COR-L47 (cell line): ENCODE results near the gene SETDB1.

ENCODE experiments used
- DNase-seq: peaks from one replicate; lab custom pipeline; 2025; lab: John Stamatoyannopoulos, UW

The SETDB1 gene

DNA sequence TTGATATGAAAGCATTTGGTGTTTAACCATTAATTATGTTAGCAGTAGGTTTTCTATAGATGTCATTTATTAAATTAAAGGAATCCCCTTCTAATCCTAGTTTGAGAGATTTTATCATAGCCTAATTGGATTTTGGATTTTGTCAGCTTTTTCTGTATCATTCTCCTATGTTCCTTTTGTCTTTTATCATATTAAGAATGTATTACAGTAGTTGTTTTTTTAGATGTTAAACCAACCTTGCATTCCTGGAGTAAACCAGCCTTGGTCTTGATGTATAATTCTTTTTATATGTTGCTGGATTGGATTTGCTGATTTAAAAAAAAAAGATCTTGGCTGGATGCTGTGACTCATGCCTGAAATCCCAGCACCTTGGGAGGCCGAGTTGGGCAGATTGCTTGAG is 5.6 kb downstream of the SETDB1 start:
- DNase-seq = no peak

DNA sequence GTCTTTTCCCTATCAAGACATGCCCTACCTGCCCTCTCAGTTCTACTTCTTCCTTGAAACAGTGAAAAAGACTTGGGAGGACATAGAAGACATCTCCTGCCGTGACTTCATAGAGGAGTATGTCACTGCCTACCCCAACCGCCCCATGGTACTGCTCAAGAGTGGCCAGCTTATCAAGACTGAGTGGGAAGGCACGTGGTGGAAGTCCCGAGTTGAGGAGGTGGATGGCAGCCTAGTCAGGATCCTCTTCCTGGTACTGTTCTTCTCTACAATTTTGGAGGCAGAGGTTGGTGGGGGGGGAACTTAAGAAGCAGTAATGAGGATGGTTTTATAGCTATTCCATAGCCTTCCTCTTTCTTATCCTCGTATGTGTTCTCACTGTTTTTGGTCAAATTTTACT is 18.7 kb downstream of the SETDB1 start:
- DNase-seq = no peak

DNA sequence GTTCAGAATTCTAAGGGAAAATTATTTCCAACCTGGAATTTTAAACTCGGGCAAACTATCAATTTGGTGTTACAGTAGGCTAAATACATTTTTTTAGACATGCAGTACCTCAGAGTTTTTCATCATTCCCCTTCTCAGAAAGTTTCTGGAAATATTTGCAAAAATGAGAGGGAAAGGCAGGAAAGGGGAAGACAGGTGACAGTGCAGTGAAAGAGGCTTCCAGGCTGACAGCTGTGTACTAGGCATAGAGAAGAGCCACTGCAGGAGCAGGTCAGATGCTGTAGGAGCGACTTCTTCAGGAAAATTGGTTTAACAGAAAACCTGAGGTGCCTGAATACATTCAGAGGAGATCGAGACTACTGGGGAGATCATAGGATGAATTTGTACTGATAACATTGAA is 28.5 kb downstream of the SETDB1 start:
- DNase-seq = no peak

DNA sequence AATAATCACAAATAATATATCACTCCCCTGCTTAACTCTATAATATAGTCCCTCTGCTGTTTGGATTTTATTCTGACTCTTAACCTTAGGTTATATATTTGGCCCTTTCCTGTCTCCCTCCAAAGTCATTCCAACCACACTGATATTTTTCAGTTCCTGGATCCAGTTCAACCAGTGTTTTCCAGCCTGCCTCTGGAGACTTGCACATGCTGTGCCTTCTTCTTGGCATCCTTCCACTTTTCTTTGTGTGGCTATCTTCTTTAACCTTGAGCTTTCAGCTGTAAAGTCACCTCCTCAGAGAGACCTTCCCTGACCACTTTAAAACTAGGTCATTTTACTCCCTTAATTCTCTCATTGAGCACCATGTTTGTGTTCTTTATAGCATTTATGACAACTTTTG is 29.1 kb downstream of the SETDB1 start:
- no peak for DNase-seq

GRCh38 chr1:150957666-150958065 is 31.5 kb downstream of the SETDB1 start:
- DNase-seq = no peak

DNA sequence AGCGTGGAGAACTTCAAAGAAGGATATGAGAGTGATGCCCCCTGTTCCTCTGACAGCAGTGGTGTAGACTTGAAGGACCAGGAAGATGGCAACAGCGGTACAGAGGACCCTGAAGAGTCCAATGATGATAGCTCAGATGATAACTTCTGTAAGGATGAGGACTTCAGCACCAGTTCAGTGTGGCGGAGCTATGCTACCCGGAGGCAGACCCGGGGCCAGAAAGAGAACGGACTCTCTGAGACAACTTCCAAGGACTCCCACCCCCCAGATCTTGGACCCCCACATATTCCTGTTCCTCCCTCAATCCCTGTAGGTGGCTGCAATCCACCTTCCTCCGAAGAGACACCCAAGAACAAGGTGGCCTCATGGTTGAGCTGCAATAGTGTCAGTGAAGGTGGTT is 34.5 kb downstream of the SETDB1 start:
- no peak for DNase-seq

DNA sequence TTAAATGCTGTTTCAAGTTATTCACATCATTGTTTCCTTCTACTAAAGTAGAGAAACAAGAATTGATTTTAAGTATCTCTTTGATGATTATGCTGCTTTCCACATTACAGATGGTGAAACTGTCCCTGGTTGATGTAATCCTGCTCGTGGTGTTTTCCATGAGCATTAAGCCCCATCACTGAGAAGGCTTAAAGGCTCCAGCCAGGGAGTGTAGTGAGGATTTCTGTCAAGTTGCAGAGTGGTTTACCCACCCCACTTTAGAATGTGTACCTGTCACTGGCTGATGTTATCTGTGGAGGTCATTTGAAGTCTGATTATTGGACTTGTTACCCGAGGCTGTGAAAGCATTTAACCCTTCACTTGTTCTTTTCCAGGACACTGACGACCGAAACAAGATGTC is 35.6 kb downstream of the SETDB1 start:
- no peak for DNase-seq

DNA sequence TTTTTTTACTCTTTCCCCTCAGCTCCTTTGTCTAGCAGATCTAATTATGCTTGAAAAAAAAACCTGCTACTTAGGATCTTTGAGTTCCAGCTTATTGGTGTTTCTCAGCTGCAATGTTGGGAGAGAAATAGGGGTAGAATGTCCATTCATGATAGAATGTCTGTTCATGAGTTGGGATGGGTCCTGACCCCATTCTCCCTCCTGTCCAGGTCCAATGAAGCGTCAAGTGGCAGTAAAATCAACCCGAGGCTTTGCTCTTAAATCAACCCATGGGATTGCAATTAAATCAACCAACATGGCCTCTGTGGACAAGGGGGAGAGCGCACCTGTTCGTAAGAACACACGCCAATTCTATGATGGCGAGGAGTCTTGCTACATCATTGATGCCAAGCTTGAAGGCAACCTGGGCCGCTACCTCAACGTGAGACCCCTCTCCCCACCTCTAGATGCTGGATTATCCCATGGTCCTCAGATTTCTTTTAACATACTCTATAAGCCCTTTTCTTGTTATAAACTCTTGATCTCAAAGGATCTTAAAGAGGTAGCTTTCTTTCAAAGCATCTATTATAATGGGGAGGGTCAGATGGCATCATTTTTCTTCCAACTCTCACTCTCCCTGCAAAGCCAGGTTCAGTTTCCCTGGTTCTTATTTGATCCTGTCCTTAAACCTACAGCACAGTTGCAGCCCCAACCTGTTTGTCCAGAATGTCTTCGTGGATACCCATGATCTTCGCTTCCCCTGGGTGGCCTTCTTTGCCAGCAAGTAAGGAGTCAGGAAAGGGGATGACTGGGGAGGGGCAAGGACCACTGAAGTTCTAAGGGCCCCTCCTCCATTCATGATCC is 37.4 kb downstream of the SETDB1 start:
- no peak for DNase-seq

- DNase-seq = no peak
Observed at GRCh38 chr1:150964164-150964489, 38.0 kb downstream of the SETDB1 start.

DNA sequence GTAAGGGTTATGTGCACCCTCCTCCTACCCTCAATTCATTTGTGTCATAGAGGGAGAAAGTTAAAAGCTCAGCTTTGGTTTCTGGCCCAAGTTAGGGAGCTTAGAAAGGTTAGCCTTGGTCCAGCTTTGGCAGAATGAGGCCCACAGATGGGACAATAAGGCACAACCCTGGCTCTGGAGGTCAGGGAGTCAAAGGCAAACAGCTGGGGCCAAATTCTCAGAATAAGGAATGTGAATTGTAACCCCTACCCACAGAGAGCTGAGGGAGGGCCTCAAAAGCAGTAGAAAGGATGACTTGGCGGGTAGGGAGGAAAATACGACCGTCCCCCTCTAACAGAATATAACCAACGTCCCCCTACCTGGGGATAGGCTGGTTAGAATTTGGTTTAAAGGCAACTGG is 39.4 kb downstream of the SETDB1 start:
- no peak for DNase-seq

GRCh38 chr1:150966011-150966410 is 39.8 kb downstream of the SETDB1 start:
- no peak for DNase-seq

DNA sequence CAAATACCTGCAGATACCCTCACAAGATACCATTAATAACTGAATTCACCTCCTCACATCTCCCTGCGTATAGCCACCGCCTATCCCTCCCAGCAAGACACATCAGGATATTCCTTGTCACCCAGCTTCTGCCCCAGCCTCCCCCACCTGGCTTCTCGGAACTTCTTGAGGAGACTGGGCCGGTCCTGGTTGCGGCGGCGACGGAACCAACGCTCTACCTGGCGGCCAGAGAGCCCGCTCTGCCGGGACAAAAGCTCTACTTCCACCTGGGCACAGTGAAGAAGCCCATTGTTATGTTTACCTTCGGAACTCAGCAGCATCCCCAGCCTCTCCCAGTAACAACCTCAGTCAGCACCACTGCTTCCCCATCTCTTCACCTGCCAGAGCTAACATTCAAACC is 41.8 kb downstream of the SETDB1 start:
- no peak for DNase-seq

DNA sequence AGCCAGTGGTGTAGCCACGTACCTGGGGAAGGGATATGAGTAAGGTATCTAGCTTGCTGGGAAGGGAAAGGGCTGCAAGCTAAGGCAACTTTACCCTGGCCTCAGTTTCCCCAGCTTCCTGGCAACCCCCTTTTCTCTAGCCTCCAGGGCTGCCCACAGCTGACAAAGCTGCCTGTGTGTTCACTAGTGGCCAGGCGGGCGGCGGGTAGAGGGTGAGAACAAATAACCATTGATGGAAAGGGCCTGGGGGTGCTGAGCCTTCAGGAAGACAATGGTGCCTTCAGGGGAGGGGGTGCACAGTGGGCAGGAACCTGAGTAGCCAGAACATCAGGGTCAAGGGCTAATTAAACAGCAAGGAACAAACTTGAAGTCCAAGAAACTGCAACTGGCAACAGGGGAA is 42.3 kb downstream of the SETDB1 start:
- DNase-seq = no peak

DNA sequence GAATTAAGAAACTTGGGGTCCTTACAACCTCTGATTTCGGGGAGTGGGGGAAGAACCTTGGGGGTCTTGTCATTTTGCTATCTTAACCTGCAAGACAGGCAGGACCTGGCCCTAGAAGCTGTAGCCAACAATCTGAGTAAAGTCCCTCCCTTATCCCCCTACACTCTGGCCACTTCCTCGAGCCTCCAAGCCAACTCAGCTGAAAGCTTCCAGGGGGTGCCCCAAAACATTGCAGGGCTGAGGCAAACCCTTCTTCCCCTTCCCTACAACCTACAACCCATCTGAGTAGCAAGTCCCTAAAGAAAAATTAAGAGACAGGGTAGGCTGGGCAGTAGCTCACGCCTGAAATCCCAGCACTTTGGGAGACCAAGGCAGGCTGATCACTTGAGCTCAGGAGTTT is 43.5 kb downstream of the SETDB1 start:
- no peak for DNase-seq

- no peak for DNase-seq
Observed at GRCh38 chr1:150970808-150971582, 44.8 kb downstream of the SETDB1 start.

DNA sequence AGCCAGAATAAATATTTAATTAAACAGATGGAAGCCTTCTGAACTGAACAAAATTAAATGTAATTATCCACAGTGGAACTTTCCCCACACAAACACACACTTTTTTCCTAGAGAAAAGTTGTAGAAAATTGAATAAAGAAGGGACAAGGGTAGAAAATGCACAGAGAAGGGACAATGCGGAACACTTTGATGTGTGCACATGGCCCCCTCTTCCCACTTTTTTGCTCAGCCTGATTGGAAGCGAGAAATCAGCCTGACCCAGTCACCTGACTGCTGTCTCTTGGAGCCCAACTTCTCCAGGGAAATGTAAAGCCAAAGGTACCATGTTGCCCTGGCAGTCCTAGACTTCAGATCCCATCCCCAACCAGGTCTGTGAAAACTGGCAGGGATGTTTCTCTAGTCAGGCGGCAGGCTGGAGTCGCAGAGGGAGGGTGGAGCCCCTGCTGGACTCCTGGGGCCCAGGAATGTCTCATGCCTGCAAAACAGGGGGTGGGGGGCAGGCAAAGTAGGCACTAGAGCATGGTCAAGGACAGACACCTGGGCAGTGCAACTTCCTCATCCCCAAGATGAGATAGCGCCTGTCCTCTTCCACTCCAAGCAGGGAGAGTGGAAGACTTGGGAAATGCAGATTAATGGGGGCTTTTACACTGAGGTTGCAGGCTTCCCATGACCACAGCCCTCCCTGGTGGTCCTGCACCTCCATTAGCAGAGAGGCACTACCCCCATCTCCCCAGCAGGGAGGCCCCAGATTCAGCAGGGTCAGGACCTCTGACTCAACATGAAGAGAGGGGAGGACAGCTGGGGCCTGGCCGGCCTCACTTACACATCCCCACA is 45.6 kb downstream of the SETDB1 start:
- no peak for DNase-seq

GRCh38 chr1:150972417-150972940 is 46.3 kb downstream of the SETDB1 start:
- no peak for DNase-seq

GRCh38 chr1:150973258-150973835 is 47.2 kb downstream of the SETDB1 start:
- DNase-seq = no peak

GRCh38 chr1:150973836-150974579 is 47.8 kb downstream of the SETDB1 start:
- no peak for DNase-seq

DNA sequence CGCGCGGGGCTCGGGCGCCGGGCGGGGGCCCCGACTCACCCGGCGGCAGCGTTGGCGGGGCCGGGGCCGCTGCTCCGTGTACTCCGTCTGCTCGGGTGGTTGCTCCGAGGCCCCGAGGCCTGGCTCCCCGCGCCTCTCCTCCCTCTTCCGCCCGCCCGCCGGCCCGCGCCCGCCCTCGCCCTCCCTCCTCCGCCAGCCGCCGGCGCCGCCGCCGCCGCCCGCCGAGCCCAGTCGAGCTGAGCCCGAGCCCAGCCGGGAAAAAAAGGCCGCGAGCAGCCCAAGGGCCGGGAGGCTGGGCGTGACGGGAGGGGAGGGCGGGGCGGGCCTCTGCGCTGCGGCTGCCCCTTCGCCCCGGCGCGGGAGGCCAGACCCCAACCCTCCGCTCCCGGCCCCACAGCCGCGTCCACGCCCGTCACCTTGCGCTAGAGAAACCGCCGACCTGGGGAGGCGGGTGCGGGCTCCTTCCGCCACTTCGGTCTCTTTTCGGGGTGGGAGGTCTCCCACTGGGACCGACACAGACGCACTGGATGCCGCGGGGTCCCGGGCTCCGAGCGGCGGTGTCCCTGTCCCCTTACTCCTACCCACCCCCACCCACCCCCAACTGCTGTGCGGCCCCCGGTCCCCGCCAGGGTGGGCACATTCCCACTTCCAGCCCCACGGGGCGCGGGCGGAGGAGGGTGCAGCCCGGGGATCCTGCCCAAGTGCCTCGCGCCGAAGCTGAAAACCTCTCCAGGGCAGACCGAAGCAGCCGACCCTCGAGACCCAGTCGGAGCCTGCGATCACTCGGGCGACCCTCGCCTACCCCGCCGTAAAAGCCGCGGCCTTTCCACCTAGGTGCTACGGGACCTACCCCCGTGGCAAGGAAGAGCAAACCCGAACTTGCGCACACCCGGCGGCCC is 48.7 kb downstream of the SETDB1 start, which contains the start of gene CERS2:
TSS of gene CERS2 (minus strand) at position 256 of the 899 bp plus-strand sequence. CDS start 5,745 bp downstream, outside the sequence.
- DNase-seq = peak; percentile 80
